GM12801 (cell line): ENCODE data around the gene BCKDK.

Source experiments
- TF ChIP-seq, protein P1 (sequence below): IDR thresholded peaks from one replicate; pipeline ENCODE4 v1.5.1; 2011; ENCODE audit warnings: control low read depth; ENCODE audit not compliant: insufficient read length; ENCODE audit errors: extremely low read depth

BCKDK gene

GRCh38 chr16:31141489-31142108, 33.4 kb downstream of the BCKDK start:
- TF ChIP-seq, protein P1, sequence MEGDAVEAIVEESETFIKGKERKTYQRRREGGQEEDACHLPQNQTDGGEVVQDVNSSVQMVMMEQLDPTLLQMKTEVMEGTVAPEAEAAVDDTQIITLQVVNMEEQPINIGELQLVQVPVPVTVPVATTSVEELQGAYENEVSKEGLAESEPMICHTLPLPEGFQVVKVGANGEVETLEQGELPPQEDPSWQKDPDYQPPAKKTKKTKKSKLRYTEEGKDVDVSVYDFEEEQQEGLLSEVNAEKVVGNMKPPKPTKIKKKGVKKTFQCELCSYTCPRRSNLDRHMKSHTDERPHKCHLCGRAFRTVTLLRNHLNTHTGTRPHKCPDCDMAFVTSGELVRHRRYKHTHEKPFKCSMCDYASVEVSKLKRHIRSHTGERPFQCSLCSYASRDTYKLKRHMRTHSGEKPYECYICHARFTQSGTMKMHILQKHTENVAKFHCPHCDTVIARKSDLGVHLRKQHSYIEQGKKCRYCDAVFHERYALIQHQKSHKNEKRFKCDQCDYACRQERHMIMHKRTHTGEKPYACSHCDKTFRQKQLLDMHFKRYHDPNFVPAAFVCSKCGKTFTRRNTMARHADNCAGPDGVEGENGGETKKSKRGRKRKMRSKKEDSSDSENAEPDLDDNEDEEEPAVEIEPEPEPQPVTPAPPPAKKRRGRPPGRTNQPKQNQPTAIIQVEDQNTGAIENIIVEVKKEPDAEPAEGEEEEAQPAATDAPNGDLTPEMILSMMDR = no peak

- TF ChIP-seq, protein P1 = no peak
These were observed 34.2 kb downstream of the BCKDK start for GRCh38 chr16:31142109-31143010.

- TF ChIP-seq, protein P1 = no peak
These were observed 35.0 kb downstream of the BCKDK start for GRCh38 chr16:31143011-31143693.

GRCh38 chr16:31143694-31144148, 35.5 kb downstream of the BCKDK start:
- TF ChIP-seq, protein P1 = no peak

DNA sequence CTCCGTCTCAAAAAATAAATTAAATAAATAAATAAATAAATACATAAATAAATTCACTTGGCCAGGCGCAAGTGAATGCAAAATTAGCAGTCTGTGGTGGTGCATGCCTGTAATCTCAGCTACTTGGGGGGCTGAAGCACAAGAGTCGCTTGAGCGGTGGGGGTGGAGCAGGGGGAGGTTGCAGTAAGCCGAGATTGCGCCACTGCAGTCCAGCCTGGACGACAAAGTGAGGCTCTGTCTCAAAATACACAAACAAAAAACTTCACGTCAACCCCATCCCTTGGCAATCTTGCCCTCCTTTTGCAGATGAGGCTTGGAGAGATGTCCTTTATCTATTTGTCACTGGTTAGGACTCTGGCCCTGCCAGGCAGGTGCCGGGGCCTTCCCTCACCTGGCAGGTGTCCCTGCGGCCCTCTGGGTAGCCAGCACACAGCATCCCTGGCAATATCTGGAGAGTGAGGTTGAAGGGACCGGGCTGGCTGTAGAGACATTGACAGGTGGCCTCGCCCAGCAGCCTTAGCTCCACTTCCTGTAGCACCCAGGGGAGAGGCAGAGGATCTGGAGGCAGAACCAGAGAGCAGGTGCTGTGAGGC, 37.3 kb downstream of the BCKDK start:
- TF ChIP-seq, protein P1 = no peak

- TF ChIP-seq, protein P1 = no peak
These were observed 39.4 kb downstream of the BCKDK start for GRCh38 chr16:31147574-31147973.

GRCh38 chr16:31148281-31148728, 40.1 kb downstream of the BCKDK start:
- TF ChIP-seq, protein P1 = no peak
